RWPE1 (cell line): ENCODE results near the gene ZNF469.

Source experiments
- CTCF ChIA-PET: fragments of 350-600 bp; sonication (Branson Sonifier 250); formaldehyde crosslinking; extraction: SDS; loops from one replicate; lab custom pipeline; 2021; lab: Yijun Ruan, JAX
- POLR2A ChIA-PET: fragments of 400-600 bp; formaldehyde crosslinking; extraction: SDS; loops from one replicate; lab custom pipeline; 2020; ENCODE audit warnings: antibody characterized with exemption; ENCODE audit not compliant: low non-redundant PET; lab: Yijun Ruan, JAX
- DNase-seq: peaks from one replicate; pipeline ENCODE4 v3.0.0; 2012; ENCODE audit warnings: low spot score
- H3K27ac ChIP-seq: fragments of 450-650 bp; 2 replicates; pipeline ENCODE4 v1.5.1; 2017
- TF ChIP-seq, protein P1 (sequence below): fragments of 450-650 bp; conservative IDR thresholded peaks from 2 replicates; pipeline ENCODE4 v1.5.1; 2017; ENCODE audit warnings: low read depth, mild to moderate bottlenecking

ZNF469 gene

DNA sequence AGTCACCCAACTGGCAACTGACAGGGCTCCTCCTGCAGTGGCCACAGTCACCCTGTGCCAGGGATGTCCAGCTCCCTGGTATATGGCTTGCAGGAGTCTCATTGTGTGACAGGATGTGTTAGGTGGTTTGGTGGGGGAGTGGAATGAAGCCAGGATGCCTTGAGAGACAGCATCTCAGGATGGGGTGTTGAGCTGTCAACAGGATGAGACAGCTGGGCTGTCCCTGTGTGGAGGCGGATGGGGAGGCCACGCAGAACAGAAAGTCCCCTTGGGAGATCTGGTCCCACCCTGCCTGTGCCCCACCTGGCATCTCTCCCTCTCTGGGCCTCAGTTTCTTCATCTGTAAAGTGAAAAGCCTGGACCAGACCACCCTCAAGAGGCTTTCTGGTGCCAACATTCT is 9.5 kb upstream of the ZNF469 start:
- POLR2A ChIA-PET, result no interaction called here
- no peak overlapping the region for H3K27ac ChIP-seq
- TF ChIP-seq, protein P1, sequence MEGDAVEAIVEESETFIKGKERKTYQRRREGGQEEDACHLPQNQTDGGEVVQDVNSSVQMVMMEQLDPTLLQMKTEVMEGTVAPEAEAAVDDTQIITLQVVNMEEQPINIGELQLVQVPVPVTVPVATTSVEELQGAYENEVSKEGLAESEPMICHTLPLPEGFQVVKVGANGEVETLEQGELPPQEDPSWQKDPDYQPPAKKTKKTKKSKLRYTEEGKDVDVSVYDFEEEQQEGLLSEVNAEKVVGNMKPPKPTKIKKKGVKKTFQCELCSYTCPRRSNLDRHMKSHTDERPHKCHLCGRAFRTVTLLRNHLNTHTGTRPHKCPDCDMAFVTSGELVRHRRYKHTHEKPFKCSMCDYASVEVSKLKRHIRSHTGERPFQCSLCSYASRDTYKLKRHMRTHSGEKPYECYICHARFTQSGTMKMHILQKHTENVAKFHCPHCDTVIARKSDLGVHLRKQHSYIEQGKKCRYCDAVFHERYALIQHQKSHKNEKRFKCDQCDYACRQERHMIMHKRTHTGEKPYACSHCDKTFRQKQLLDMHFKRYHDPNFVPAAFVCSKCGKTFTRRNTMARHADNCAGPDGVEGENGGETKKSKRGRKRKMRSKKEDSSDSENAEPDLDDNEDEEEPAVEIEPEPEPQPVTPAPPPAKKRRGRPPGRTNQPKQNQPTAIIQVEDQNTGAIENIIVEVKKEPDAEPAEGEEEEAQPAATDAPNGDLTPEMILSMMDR, result no peak
- CTCF ChIA-PET, result no interaction called here
- DNase-seq, result no peak

DNA sequence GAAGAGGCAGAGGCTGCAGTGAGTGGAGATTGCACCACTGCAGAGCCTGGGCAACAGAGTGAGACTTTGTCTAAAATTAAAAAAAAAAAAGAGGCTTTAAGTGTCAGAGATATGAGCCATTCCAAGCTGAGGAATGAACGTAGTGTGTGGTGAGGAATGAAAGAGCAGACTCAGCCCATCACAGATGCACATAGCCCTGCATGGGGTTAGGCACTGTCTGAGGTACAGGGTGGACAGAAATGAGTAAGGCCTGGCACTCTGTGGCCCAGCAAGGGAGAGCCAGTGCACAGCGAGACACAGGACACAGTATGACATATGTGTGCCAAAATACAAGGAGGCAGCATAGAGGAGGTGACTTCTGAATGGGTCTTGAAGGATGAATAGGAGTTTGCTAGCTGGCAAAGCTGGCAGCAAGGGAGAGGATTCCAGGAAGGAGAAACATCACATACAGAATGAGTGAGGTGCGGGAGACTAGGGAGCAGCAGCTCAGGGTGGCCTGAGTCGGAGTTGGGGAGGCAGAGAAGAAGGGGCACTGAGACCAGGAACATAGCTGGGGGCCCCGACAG is 8.7 kb upstream of the ZNF469 start:
- H3K27ac ChIP-seq, result no peak overlapping the region
- ChIA-PET POLR2A (no interaction called here), CTCF (no interaction called here)
- no peak for DNase-seq
- TF ChIP-seq, protein P1, result no peak

DNA sequence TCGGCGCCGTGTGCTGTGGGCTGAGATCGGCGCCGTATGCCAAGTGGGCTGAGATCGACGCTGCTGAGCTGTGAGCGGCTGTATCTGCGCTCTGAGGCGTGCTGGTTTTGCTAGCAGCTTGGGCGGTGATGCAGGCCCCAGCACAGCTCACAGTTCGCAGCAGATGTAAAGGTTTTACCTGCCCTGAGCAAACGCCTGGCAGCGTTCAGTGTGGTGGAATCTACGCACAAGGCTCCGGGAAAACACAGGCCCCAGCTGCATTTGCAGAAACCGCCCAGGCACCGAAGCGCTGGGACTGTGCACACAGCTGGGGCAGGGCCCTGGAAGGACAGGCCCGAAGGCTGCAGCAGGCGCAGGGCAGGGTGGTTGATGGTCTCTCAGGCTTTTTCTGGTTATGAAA is 8.0 kb upstream of the ZNF469 start:
- POLR2A ChIA-PET, result no interaction called here
- CTCF ChIA-PET, result no interaction called here
- no peak overlapping the region for H3K27ac ChIP-seq
- TF ChIP-seq, protein P1, result no peak
- no peak for DNase-seq

DNA sequence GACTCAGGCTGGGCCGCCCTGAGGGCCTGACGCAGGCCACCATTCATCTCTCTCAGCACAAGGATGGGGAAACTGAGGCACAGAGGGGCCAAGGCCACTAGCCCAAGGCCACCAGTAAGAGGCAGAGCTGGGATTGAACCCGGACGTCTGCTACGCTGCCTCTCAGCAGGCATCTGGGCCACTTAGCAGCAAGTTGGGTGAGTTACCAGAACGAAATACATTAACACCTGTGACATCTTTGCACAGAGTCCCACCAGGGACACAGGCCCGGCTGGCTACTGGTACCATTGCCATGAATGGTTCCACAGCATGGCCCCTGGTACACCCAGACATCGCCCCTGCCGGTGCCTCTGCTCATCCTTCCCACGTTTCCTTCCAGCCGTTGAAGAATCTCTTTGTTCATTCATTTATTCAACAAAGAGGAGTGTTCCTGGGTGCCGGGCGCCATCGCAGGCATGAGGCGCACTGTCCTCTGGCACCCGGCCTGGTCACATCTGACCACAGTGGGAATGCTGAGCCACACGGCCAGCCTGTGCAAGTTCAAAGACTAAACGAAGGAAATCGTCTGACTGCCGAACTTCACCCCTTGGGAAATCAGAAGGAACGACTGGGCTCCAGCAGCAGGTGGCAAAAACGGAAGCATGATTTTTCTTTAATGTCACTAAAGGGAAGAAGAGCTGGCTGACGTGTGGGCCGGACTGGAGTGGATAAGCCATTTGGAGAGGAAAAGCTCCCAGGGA is 7.4 kb upstream of the ZNF469 start:
- no peak for DNase-seq

DNA sequence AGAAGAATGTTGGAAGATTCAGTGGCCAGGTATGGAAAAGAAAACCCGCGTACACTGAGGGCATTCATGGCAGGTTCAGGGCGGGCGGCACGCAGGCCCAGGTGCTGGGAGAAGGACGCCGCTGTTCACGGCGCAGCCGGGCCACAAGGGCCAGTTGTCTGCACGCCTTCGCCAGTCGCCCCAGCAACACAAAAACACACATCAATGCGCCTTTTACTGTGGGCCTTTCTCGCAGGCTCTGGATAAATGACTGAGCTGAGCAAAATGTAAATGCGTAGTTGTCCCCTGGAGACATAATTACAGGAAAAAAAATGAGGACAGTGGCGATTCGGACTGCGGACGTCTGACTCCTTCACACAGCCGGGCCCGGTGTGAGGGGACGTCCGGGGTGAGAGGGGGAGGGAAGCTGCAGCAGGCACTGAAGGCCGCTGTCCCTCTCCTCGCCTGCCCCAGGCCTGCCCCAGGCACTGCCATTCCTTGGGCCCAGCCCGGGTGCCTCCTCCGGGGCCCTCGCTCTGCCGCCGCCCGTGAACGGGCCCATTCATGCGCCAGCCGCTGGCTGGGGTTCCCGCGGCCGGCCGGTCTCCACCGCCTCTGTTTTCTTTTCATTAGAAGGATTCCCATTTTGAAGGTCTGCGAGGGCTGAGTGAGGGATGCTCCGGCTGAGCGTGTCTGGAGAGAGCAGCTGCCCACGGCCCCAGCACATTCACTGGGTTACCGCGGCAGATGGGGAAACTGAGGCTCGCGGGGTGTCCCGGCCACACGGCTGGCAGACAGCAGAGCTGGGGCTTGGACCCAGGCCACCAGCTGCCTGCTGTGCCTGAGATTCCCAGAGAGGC is 6.5 kb upstream of the ZNF469 start:
- CTCF ChIA-PET, result no interaction called here
- POLR2A ChIA-PET, result no interaction called here
- H3K27ac ChIP-seq, result no peak overlapping the region
- TF ChIP-seq, protein P1, result no peak
- DNase-seq, result no peak

More for the DNA sequence above, 7.4 kb upstream of the ZNF469 start:
- ChIA-PET POLR2A (no interaction called here), CTCF (no interaction called here)
- no peak overlapping the region for H3K27ac ChIP-seq
- TF ChIP-seq, protein P1, result no peak
